HG02943 (cell line): ENCODE results near the gene ST3GAL5.
"Not testable (repeated sequence)": the region's sequence is repeated elsewhere in the genome, so short reads cannot be mapped to it uniquely, and the experiment has no call there.

Experiments used
- ATAC-seq: cut with Tn5 transposase; IDR thresholded peaks from one replicate; pipeline ENCODE4 v1.9.1; 2021; ENCODE audit warnings: mild to moderate bottlenecking, low read depth, moderate library complexity; ENCODE audit not compliant: unreplicated experiment

Gene ST3GAL5

GRCh38 chr2:85888684-85889626 is at the start of gene ST3GAL5:
Gene ST3GAL5 (minus strand): TSS chr2:85888990. CDS start chr2:85888905, 85 bp downstream.
- ATAC-seq, result peak; percentile 71

DNA sequence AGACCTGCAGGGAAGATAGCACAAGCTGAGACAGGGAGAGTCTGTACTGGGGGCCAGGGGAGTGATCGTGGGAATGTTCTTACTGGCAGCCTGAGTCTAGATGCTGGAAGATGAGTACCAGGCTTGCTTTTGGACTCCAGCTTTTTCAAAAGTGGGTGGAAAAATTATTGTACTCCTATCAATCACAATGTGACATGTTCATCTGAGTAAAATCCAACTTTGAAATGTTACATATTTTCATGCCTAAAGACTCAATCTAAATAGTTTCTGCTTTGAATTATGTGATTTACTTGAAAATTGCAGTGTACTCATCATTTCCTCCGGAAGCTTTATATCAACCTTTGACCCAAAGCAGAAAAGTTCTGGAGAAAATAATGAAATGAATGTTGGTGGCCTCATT is 49.7 kb upstream of the ST3GAL5 start:
- no peak for ATAC-seq

GRCh38 chr2:85937069-85937439 is 48.3 kb upstream of the ST3GAL5 start:
- no peak for ATAC-seq

DNA sequence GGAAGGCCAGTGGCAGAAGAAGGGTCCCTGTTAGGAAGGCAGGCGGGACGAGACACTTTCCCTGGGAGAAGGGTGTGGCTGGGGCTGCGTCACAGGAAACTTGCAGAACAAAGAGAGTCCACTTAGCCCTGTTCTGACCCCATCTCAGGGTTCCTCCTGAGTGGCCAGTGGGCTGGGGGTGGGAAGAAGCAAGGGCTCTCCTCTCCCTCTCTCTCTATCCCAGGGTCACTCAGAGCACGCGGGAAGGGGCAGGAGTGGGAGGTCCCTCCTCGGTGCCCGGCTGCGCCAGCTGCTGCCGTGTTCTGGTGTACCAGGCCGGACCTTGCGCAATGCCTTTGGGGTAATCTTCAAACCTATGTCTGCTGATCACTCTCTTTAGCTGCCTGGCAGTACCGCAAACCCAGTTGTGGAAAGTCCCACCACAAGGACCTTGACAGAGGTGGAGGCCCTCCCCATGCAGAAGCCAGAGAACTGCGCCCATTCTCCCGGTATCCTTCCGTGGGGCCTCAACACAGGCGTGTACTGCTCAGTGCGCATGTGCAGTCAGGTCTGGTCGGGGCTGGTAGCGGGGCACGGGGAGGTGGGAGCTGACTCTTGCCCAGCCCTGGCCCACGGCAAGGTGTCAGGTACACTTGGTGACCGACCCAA is 47.8 kb upstream of the ST3GAL5 start:
- ATAC-seq, result no peak

DNA sequence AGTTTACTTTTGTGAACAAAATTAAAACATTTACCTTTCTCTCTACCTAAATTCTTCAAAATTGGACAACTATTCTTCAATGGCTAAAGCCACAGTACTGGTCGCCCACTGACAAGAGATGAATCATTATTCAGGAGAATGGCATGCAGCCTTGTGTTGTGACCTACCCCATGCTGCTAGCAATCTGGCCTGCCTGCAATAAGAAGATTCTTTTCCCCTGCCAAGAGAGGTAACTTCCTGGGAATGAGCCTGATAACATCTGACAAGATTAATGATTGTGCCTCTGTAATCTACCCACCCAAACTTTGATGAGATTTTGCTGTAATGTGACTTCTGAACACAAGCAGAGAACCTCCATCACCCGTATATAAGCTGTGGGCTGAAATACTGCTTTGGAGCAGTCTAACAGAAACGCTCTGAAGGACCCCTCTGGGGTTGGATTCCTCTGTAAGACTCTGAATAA is 47.0 kb upstream of the ST3GAL5 start:
- no peak for ATAC-seq

DNA sequence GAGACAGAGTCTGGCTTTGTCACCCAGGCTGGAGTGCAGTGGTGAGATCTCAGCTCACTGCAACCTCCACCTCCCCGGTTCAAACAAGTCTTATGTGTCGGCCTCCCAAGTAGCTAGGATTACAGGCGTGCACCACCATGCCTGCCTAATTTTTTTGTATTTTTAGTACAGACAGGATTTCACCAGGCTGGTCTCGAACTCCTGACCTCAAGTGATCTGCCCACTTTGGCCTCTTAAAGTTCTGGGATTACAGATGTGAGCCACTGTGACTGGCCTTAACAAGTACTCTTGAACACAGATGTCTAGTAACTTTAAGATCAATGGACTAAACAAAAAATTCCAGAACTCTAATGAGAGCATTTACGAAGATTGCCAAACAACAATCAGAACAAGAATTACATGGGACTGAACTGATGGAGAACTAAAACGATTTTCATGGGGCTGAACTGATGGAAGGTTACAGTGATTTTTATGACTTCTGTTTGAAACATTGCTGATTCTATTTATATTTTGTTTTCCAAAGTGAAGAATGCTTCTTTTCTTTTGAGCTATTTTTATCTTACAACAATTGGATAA is 46.5 kb upstream of the ST3GAL5 start:
- ATAC-seq, result no peak

- ATAC-seq, result no peak
Measured at GRCh38 chr2:85933753-85934594, 45.2 kb upstream of the ST3GAL5 start.

DNA sequence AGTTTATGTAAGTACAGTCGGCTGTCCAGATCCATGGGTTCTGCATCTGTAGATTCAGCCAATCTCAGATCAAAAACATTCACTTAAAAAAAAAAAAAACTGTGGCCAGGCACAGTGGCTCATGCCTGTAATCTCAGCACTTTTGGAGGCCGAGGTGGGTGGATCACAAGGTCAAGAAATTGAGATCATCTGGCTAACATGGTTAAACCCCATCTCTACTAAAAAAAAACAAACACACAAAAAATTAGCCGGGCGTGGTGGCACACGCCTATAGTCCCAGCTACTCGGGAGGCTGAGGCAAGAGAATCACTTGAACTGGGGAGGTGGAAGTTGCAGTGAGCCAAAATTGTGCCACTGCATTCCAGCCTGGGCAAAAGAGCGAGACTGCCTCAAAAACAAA is 42.4 kb upstream of the ST3GAL5 start:
- not testable (repeated sequence) for ATAC-seq

GRCh38 chr2:85930129-85931124 is 41.6 kb upstream of the ST3GAL5 start:
- no peak for ATAC-seq

GRCh38 chr2:85929096-85930050 is 40.6 kb upstream of the ST3GAL5 start:
- ATAC-seq, result no peak

GRCh38 chr2:85926931-85927661 is 38.3 kb upstream of the ST3GAL5 start:
- no peak for ATAC-seq

DNA sequence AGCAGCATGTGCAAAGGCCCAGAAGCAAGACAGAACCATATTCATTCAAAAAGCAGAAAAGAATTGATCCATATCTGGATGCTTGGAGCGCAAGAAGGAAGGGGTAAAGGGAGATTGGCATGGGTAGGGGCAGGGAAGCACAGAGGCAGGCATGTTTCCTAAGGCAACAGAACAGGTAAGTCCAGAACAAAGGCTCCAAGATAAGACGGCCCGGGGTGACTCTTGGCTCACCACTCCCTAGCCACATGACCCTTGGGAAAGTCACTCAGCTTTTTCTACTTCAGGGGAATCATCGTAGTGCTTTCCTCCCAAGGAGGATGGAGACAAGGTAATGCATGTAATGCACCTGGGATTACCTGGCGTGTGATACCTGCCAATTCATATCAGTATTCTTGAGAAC is 37.7 kb upstream of the ST3GAL5 start:
- ATAC-seq, result no peak

DNA sequence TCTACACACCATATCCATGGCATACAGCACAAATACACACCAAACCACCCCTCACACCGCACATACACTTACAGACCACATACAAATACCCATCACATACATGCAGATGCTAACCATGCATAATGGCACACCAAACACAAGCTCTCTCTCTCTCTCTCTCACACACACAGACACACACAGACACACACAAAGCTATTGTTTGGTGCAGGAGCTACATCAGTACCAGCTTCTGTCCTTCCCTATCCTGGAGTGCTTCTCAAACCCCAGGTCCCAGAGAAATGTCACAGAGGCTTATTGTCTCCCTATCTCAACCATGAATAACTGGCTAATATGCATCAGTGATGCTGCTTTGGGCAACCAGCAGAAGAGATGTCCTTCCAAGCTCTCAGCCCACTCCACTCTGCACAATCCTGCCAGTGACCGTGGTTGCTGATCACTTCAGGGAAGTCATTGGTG is 36.5 kb upstream of the ST3GAL5 start:
- ATAC-seq, result no peak

DNA sequence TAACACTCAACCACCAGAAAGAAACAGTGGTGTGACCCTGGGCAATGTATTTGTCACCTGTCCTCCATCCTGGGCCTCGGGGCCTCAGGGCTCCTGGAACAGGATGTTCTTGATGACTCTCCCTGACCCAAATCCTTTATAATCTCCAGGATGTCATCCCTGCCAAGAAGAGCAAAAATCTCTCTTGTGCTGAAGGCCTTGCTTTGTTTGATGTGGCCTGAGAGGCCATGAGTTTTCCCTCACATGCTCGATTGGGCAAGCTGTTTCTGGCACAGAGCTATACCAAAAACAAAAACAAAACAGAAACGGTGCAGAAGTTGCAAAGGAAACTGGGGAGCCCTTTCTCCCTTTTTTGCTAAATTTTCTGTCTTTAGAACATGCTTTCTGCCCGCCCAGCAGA is 35.7 kb upstream of the ST3GAL5 start:
- no peak for ATAC-seq

DNA sequence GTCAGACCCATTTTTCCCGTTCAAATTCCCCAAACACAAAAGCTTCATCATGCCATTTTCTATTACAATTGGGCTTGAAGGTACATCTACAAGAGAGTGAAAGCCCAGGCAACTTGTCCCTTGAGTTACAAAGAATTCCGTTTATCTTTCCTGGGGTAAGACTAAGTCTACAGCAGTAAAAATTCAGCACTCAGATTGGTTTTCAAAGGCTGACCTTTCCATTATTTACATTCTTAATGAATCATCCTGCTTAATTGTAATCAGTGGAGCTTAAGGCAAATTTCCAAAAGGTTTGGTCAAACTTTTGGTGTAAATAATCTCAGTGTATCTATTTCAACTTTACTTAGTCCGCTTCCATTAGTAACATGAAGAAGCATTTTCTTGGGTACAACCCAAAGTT is 33.4 kb upstream of the ST3GAL5 start:
- ATAC-seq, result no peak

- no peak for ATAC-seq
Measured at GRCh38 chr2:85921659-85922058, 32.9 kb upstream of the ST3GAL5 start.

- ATAC-seq, result no peak
Measured at GRCh38 chr2:85920810-85921545, 32.2 kb upstream of the ST3GAL5 start.
